ENCODE results near the gene KCTD3. TPM values are rescaled to one million over a fixed set of nuclear protein-coding genes. Genes with fewer than 3 reads are reported as not detected.
A peak's percentile ranks its signal among the peaks of the same experiment; 100 is the strongest.

KCTD3 gene
- total RNA-seq, 1 donor from 2014 or later: 70.5 TPM

GRCh38 chr1:215599418-215600074, 32.4 kb downstream of the KCTD3 start:
- no peaks in the 10 kb centered on the region for H3K27me3 Mint-ChIP-seq
- TF ChIP-seq CTCF (IDR thresholded peaks at IDR 0.05; ENCODE audit: unreplicated experiment): no peak
- DNase-seq (ENCODE audit: low spot score, unreplicated experiment): no peak

GRCh38 chr1:215600258-215600792, 33.2 kb downstream of the KCTD3 start:
- H3K4me1 Mint-ChIP-seq (ENCODE audit: low read depth): peaks cover 12% of the 10 kb centered on the region
- no peak overlapping the region for H3K4me3 Mint-ChIP-seq (ENCODE audit: low read depth)
- peak overlapping the region; percentile 9 for H3K27ac Mint-ChIP-seq
- DNase-seq (ENCODE audit: low spot score, unreplicated experiment): no peak
- peaks cover 38% of the 10 kb centered on the region for H3K36me3 Mint-ChIP-seq (ENCODE audit: insufficient read depth)
- no peak for TF ChIP-seq CTCF (IDR thresholded peaks at IDR 0.05; ENCODE audit: unreplicated experiment)
- H3K27me3 Mint-ChIP-seq: no peaks in the 10 kb centered on the region
- H3K9me3 Mint-ChIP-seq (ENCODE audit: low read depth): no peaks in the 10 kb centered on the region

More at GRCh38 chr1:215599418-215600074, 32.4 kb downstream of the KCTD3 start:
- Mint-ChIP-seq H3K9me3 (ENCODE audit: low read depth) (no peaks in the 10 kb centered on the region), H3K27ac (peak overlapping the region; percentile 9), H3K4me1 (ENCODE audit: low read depth) (peaks cover 15% of the 10 kb centered on the region), H3K4me3 (ENCODE audit: low read depth) (no peak overlapping the region), H3K36me3 (ENCODE audit: insufficient read depth) (peaks cover 41% of the 10 kb centered on the region)

- no peak overlapping the region for H3K4me3 Mint-ChIP-seq (ENCODE audit: low read depth)
- no peak overlapping the region for H3K27ac Mint-ChIP-seq
- DNase-seq (ENCODE audit: low spot score, unreplicated experiment): no peak
- H3K4me1 Mint-ChIP-seq (ENCODE audit: low read depth): peaks cover 14% of the 10 kb centered on the region
- no peaks in the 10 kb centered on the region for H3K27me3 Mint-ChIP-seq
- H3K9me3 Mint-ChIP-seq (ENCODE audit: low read depth): no peaks in the 10 kb centered on the region
- TF ChIP-seq CTCF (IDR thresholded peaks at IDR 0.05; ENCODE audit: unreplicated experiment): no peak
- peaks cover 33% of the 10 kb centered on the region for H3K36me3 Mint-ChIP-seq (ENCODE audit: insufficient read depth)
Measured at GRCh38 chr1:215600867-215601266, 33.8 kb downstream of the KCTD3 start.

GRCh38 chr1:215601276-215601675, 34.2 kb downstream of the KCTD3 start:
- Mint-ChIP-seq H3K4me3 (ENCODE audit: low read depth) (no peak overlapping the region), H3K27ac (peak overlapping the region; percentile 81), H3K9me3 (ENCODE audit: low read depth) (no peaks in the 10 kb centered on the region), H3K4me1 (ENCODE audit: low read depth) (peaks cover 18% of the 10 kb centered on the region), H3K27me3 (no peaks in the 10 kb centered on the region), H3K36me3 (ENCODE audit: insufficient read depth) (peaks cover 30% of the 10 kb centered on the region)
- DNase-seq (ENCODE audit: low spot score, unreplicated experiment): no peak
- no peak for TF ChIP-seq CTCF (IDR thresholded peaks at IDR 0.05; ENCODE audit: unreplicated experiment)

GRCh38 chr1:215603319-215603718, 36.2 kb downstream of the KCTD3 start:
- Mint-ChIP-seq H3K36me3 (ENCODE audit: insufficient read depth) (peaks cover 16% of the 10 kb centered on the region), H3K27me3 (no peaks in the 10 kb centered on the region), H3K4me1 (ENCODE audit: low read depth) (peaks cover 21% of the 10 kb centered on the region), H3K27ac (peak overlapping the region; percentile 1), H3K4me3 (ENCODE audit: low read depth) (no peak overlapping the region), H3K9me3 (ENCODE audit: low read depth) (no peaks in the 10 kb centered on the region)
- DNase-seq (ENCODE audit: low spot score, unreplicated experiment): no peak
- no peak for TF ChIP-seq CTCF (IDR thresholded peaks at IDR 0.05; ENCODE audit: unreplicated experiment)
